Heart left ventricle (tissue), 13 donors: ENCODE data around the gene IGSF9.

Source experiments
- CTCF ChIP-seq, 12 donors: fragments of 200-600 bp; sonication (generic) in 4 of 12; IDR thresholded peaks; one replicate each; pipeline versions ENCODE4 v1.5.0 to v1.8.0; 2018 to 2022; ENCODE audit warnings: antibody characterized with exemption in 12 of 12, mild to moderate bottlenecking in 5 of 12
- POLR2A ChIP-seq, 2 donors: fragments of 450-650 bp; IDR thresholded peaks; one replicate each; pipeline ENCODE4 v1.6.1; 2017; ENCODE audit warnings: antibody characterized with exemption in 2 of 2, mild to moderate bottlenecking in 2 of 2, moderate library complexity in 2 of 2
- donor health status: ischemic (EF 13 %, LVEDD 7.1; RV severe dilation, severe dysfunction).
- donor health status: DM: no; HTN: yes; CAD: no.
- donor health status: DM: no; HTN: no; CAD: no.
- donor health status: ischemic (EF 25% LVEDD 6.9; RV normal size, moderate dysfunction).
- donor health status: ischemic (EF 25% LVEDD 5.7; RV mildly dilated, moderate dysfunction).
- donor health status: ischemic (EF 35%, LVEDD 5.7; RV mildly dilated, moderate dysfunction).
- donor health status: nonischemic (EF 11% LVEDD 7.7; RV severe dilation, severe dysfunction).
- donor health status: DM: yes; HTN: yes; CAD: no.
- donor health status: PGD.
- donor health status: ischemic (EF 29% LVEDD 5.4; RV normal size, mild dysfunction).
- donor health status: nonischemic (EF 23%, LVEDD 6.1; RV moderate dilation, normal function).

GRCh38 chr1:159933347-159933746 is 12.1 kb downstream of the IGSF9 start:
- no peak for TF ChIP-seq CTCF (IDR thresholded peaks at IDR 0.05)
- TF ChIP-seq POLR2A (IDR thresholded peaks at IDR 0.05), result no peak
